Spleen (tissue), 7 donors: Measurements from ENCODE around the gene TMEM170B.

Source experiments
- POLR2A ChIP-seq, 3 donors: fragments of 450-650 bp; IDR thresholded peaks; one replicate each; pipeline ENCODE4 v1.5.1; 2017; ENCODE audit warnings: antibody characterized with exemption in 3 of 3, mild to moderate bottlenecking in 1 of 3
- POLR2AphosphoS5 ChIP-seq, 3 donors: sonication (generic); formaldehyde crosslinking; IDR thresholded peaks; one replicate each; pipeline ENCODE4 v1.5.1; 2017; ENCODE audit warnings: antibody characterized with exemption in 3 of 3
- TF ChIP-seq, protein P1 (sequence below), 11 experiments: fragments of 200-600 bp in 7 of 11; fragments of 450-650 bp in 4 of 11; sonication (generic) in 4 of 11; IDR thresholded peaks in 8 of 11; conservative IDR thresholded peaks in 3 of 11; 1 replicate in 7 of 11; 2 replicates in 4 of 11; pipeline versions ENCODE4 v1.4.0 to v1.8.0; 2016 to 2021; ENCODE audit warnings: antibody characterized with exemption in 11 of 11, inconsistent platforms in 4 of 11, mild to moderate bottlenecking in 1 of 11
- donor health status: DM: no; HTN: no; CAD: no; lungs with moderate emphysema.
- donor health status: DM: no; HTN: no; CAD: no.
- donor health status: DM: no; HTN: no; CAD: no.

GRCh38 chr6:11538819-11539468 lies 1.4 kb downstream of the TMEM170B start:
- TF ChIP-seq, protein P1, sequence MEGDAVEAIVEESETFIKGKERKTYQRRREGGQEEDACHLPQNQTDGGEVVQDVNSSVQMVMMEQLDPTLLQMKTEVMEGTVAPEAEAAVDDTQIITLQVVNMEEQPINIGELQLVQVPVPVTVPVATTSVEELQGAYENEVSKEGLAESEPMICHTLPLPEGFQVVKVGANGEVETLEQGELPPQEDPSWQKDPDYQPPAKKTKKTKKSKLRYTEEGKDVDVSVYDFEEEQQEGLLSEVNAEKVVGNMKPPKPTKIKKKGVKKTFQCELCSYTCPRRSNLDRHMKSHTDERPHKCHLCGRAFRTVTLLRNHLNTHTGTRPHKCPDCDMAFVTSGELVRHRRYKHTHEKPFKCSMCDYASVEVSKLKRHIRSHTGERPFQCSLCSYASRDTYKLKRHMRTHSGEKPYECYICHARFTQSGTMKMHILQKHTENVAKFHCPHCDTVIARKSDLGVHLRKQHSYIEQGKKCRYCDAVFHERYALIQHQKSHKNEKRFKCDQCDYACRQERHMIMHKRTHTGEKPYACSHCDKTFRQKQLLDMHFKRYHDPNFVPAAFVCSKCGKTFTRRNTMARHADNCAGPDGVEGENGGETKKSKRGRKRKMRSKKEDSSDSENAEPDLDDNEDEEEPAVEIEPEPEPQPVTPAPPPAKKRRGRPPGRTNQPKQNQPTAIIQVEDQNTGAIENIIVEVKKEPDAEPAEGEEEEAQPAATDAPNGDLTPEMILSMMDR (IDR thresholded peaks at IDR 0.05 in 8 of 11, conservative IDR thresholded peaks at IDR 0.05 in 3 of 11) = no peak
- TF ChIP-seq POLR2AphosphoS5 (IDR thresholded peaks at IDR 0.05) = no peak
- no peak for TF ChIP-seq POLR2A (IDR thresholded peaks at IDR 0.05)
